KMS-11 (cell line): ENCODE measurements around the gene KMT2D.
A peak's percentile ranks its signal among the peaks of the same experiment; 100 is the strongest.
"Not testable (repeated sequence)": the region's sequence is repeated elsewhere in the genome, so short reads cannot be mapped to it uniquely, and the experiment has no call there.

Experiments used
- H2AFZ ChIP-seq: fragments of 200-600 bp; sonication (generic); 2 replicates; pipeline ENCODE4 v1.6.1; 2016; ENCODE audit warnings: antibody characterized with exemption, mixed run types, low read depth
- H3K27ac ChIP-seq: fragments of 200-600 bp; sonication (generic); 2 replicates; pipeline ENCODE4 v1.6.1; 2016; ENCODE audit warnings: mild to moderate bottlenecking, mixed run types
- H3K27me3 ChIP-seq: fragments of 200-600 bp; sonication (generic); 2 replicates; pipeline ENCODE4 v1.6.1; 2017; ENCODE audit warnings: mild to moderate bottlenecking, low read depth, mixed run types, moderate library complexity; ENCODE audit not compliant: insufficient read depth
- H3K36me3 ChIP-seq: fragments of 200-600 bp; sonication (generic); 2 replicates; pipeline ENCODE4 v1.6.1; 2017; ENCODE audit warnings: mild to moderate bottlenecking, mixed run types; ENCODE audit not compliant: insufficient read depth
- H3K4me1 ChIP-seq: fragments of 200-600 bp; sonication (generic); 2 replicates; pipeline ENCODE4 v1.6.1; 2016; ENCODE audit warnings: mild to moderate bottlenecking, low read depth, mixed run types; ENCODE audit not compliant: poor library complexity, severe bottlenecking
- H3K4me2 ChIP-seq: fragments of 200-600 bp; sonication (generic); 2 replicates; pipeline ENCODE4 v1.7.0; 2016; ENCODE audit warnings: mild to moderate bottlenecking, mixed run types
- H3K4me3 ChIP-seq: fragments of 200-600 bp; sonication (generic); IDR thresholded peaks from 2 replicates; pipeline ENCODE4 v1.6.1; 2017; ENCODE audit warnings: low read depth, low read length, mixed read lengths; ENCODE audit not compliant: insufficient read depth
- H3K79me2 ChIP-seq: fragments of 200-600 bp; sonication (generic); 2 replicates; pipeline ENCODE4 v1.6.1; 2016; ENCODE audit warnings: low read depth, mixed run types; ENCODE audit not compliant: insufficient read depth
- H3K9ac ChIP-seq: fragments of 200-600 bp; sonication (generic); 2 replicates; pipeline ENCODE4 v1.6.1; 2016; ENCODE audit warnings: mild to moderate bottlenecking, mixed run types
- H4K20me1 ChIP-seq: fragments of 200-600 bp; sonication (generic); 2 replicates; pipeline ENCODE4 v1.6.1; 2016; ENCODE audit warnings: mild to moderate bottlenecking, mixed run types; ENCODE audit not compliant: insufficient read depth
- CTCF ChIP-seq: fragments of 200-600 bp; sonication (generic); conservative IDR thresholded peaks from 2 replicates; pipeline ENCODE4 v1.6.1; 2017; ENCODE audit warnings: low read depth, mild to moderate bottlenecking, antibody characterized with exemption, low read length, moderate library complexity, mixed read lengths

Gene KMT2D

GRCh38 chr12:49069507-49070346, 9.1 kb upstream of the KMT2D start, which contains the start of gene RHEBL1:
Gene RHEBL1, minus strand, starts transcription at chr12:49069979. Its CDS starts 194 bp downstream, at chr12:49069785.
- H3K4me3 ChIP-seq = peak within 1 kb of the TSS; percentile 56
- H2AFZ ChIP-seq = peak within 1 kb of the TSS; percentile 99
- H3K36me3 ChIP-seq = no peaks in the 10 kb centered on the region
- H3K27me3 ChIP-seq = no peaks in the 10 kb centered on the region
- peak within 1 kb of the TSS; percentile 85 for H3K4me2 ChIP-seq
- peaks cover 12% of the 10 kb centered on the region for H3K4me1 ChIP-seq
- peak; percentile 29; the same call in 1 of the 2 replicates for TF ChIP-seq CTCF
- H3K27ac ChIP-seq = peak within 1 kb of the TSS; percentile 53; the same call in 1 of the 2 replicates
- H4K20me1 ChIP-seq = no peaks in the 10 kb centered on the region
- peak within 1 kb of the TSS; percentile 60; the same call in 1 of the 2 replicates for H3K9ac ChIP-seq
- H3K79me2 ChIP-seq = no peaks in the 10 kb centered on the region

GRCh38 chr12:49068879-49069506, 8.4 kb upstream of the KMT2D start:
- peaks cover 19% of the 10 kb centered on the region for H3K4me1 ChIP-seq
- H3K4me3 ChIP-seq = peak overlapping the region; percentile 56
- H3K4me2 ChIP-seq = peak overlapping the region; percentile 85
- no peaks in the 10 kb centered on the region for H4K20me1 ChIP-seq
- no peaks in the 10 kb centered on the region for H3K36me3 ChIP-seq
- peak overlapping the region; percentile 53; the same call in 1 of the 2 replicates for H3K27ac ChIP-seq
- no peak for TF ChIP-seq CTCF
- peak overlapping the region; percentile 99 for H2AFZ ChIP-seq
- no peaks in the 10 kb centered on the region for H3K79me2 ChIP-seq
- no peaks in the 10 kb centered on the region for H3K27me3 ChIP-seq
- H3K9ac ChIP-seq = peak overlapping the region; percentile 60; the same call in 1 of the 2 replicates

GRCh38 chr12:49066120-49066519, 5.5 kb upstream of the KMT2D start:
- no peaks in the 10 kb centered on the region for H4K20me1 ChIP-seq
- H3K9ac ChIP-seq = no peak overlapping the region
- no peaks in the 10 kb centered on the region for H3K36me3 ChIP-seq
- TF ChIP-seq CTCF = no peak
- no peak overlapping the region for H2AFZ ChIP-seq
- H3K4me2 ChIP-seq = no peak overlapping the region
- H3K4me3 ChIP-seq = no peak overlapping the region
- H3K79me2 ChIP-seq = no peaks in the 10 kb centered on the region
- H3K27me3 ChIP-seq = no peaks in the 10 kb centered on the region
- H3K4me1 ChIP-seq = peaks cover 31% of the 10 kb centered on the region
- H3K27ac ChIP-seq = no peak overlapping the region

- Histone ChIP-seq H4K20me1 (no peaks in the 10 kb centered on the region), H3K79me2 (peaks cover 8% of the 10 kb centered on the region; the same call in 1 of the 2 replicates), H3K36me3 (no peaks in the 10 kb centered on the region), H3K4me1 (peaks cover 26% of the 10 kb centered on the region), H3K4me3 (no peak overlapping the region), H2AFZ (no peak overlapping the region), H3K27me3 (no peaks in the 10 kb centered on the region), H3K27ac (no peak overlapping the region), H3K4me2 (no peak overlapping the region), H3K9ac (no peak overlapping the region)
- TF ChIP-seq CTCF = no peak
These were observed 4.2 kb upstream of the KMT2D start for GRCh38 chr12:49064767-49065152.

- Histone ChIP-seq H3K4me1 (peaks cover 31% of the 10 kb centered on the region), H3K4me2 (peak overlapping the region; percentile 90; the same call in 1 of the 2 replicates), H4K20me1 (peaks cover 12% of the 10 kb centered on the region), H3K79me2 (peaks cover 36% of the 10 kb centered on the region)
- H3K27ac ChIP-seq, H3K36me3 ChIP-seq, H3K4me3 ChIP-seq, H3K9ac ChIP-seq, H2AFZ ChIP-seq, H3K27me3 ChIP-seq: not testable (repeated sequence)
These were observed 1.3 kb upstream of the KMT2D start for GRCh38 chr12:49061916-49062315.
